T47D (cell line): ENCODE measurements around the gene GPALPP1.
"Not testable (repeated sequence)": the region's sequence is repeated elsewhere in the genome, so short reads cannot be mapped to it uniquely, and the experiment has no call there.

ENCODE experiments used
- DNase-seq, 2 experiments: peaks; one replicate each; pipeline versions ENCODE4 v3.0.0 to v3.0.0-alpha.2; 2011 to 2012; ENCODE audit warnings: low read depth in 1 of 2, low spot score in 1 of 2
- JUND ChIP-seq: IDR thresholded peaks from 2 replicates; pipeline ENCODE4 v1.6.1; 2012; ENCODE audit warnings: low read depth
- in situ Hi-C: cut with HindIII; loops from 2 replicates; pipeline ENCODE4 v1.10.0; 2016; ENCODE audit warnings: low sequenced_read_pairs, low pct_unique_long_range_greater_than_20kb

Gene GPALPP1

GRCh38 chr13:44972956-44973581, 16.3 kb upstream of the GPALPP1 start:
- in situ Hi-C loops = no loop called here
- TF ChIP-seq JUND = no peak
- peak in 1 of 2 experiments; percentile 26 for DNase-seq

GRCh38 chr13:44974056-44974793, 15.1 kb upstream of the GPALPP1 start:
- TF ChIP-seq JUND = no peak
- no peak for DNase-seq
- in situ Hi-C loops = no loop called here

GRCh38 chr13:44976196-44976595, 13.1 kb upstream of the GPALPP1 start:
- in situ Hi-C loops = no loop called here
- no peak for TF ChIP-seq JUND
- no peak for DNase-seq

- DNase-seq = no peak
- in situ Hi-C loops = no loop called here
- TF ChIP-seq JUND = no peak
Observed at GRCh38 chr13:44976949-44977583, 12.3 kb upstream of the GPALPP1 start.

- in situ Hi-C loops = no loop called here
- TF ChIP-seq JUND = no peak
- no peak for DNase-seq
Observed at GRCh38 chr13:44978328-44978727, 11.0 kb upstream of the GPALPP1 start.

GRCh38 chr13:44989941-44990340, 603 bp downstream of the GPALPP1 start:
- DNase-seq = no peak
- in situ Hi-C loops = no loop called here
- TF ChIP-seq JUND = no peak

- no peak for DNase-seq
- in situ Hi-C loops = no loop called here
Observed at GRCh38 chr13:45003417-45003816, 14.1 kb downstream of the GPALPP1 start.

GRCh38 chr13:45004096-45004495, 14.8 kb downstream of the GPALPP1 start:
- no peak for DNase-seq
- no peak for TF ChIP-seq JUND
- in situ Hi-C loops = no loop called here

More at GRCh38 chr13:45003417-45003816, 14.1 kb downstream of the GPALPP1 start:
- no peak for TF ChIP-seq JUND

- TF ChIP-seq JUND = no peak
- in situ Hi-C loops = no loop called here
- no peak for DNase-seq
Observed at GRCh38 chr13:45007225-45007624, 17.9 kb downstream of the GPALPP1 start.

GRCh38 chr13:45007823-45008222, 18.5 kb downstream of the GPALPP1 start:
- in situ Hi-C loops = no loop called here
- no peak for DNase-seq
- TF ChIP-seq JUND = no peak

- in situ Hi-C loops = no loop called here
- no peak for TF ChIP-seq JUND
Observed at GRCh38 chr13:45011198-45011597, 21.9 kb downstream of the GPALPP1 start.

GRCh38 chr13:45015300-45015699, 26.0 kb downstream of the GPALPP1 start:
- TF ChIP-seq JUND = no peak
- in situ Hi-C loops = no loop called here
- no peak for DNase-seq

More at GRCh38 chr13:45011198-45011597, 21.9 kb downstream of the GPALPP1 start:
- DNase-seq = no peak

- in situ Hi-C loops = no loop called here
- TF ChIP-seq JUND = no peak
- DNase-seq = no peak
Observed at GRCh38 chr13:45016792-45017425, 27.6 kb downstream of the GPALPP1 start.

GRCh38 chr13:45019981-45020380, 30.6 kb downstream of the GPALPP1 start:
- in situ Hi-C loops, DNase-seq: not testable (repeated sequence)
